ENCODE results near the gene DCLK1. TPM values are rescaled to one million over a fixed set of nuclear protein-coding genes. Genes with fewer than 3 reads are reported as not detected.

The DCLK1 gene
- total RNA-seq, 1 donor from 2014 or later = 7.9 TPM

GRCh38 chr13:35957996-35958395 lies 173.2 kb downstream of the DCLK1 start:
- Mint-ChIP-seq H3K9me3 (ENCODE audit: low read depth) (no peaks in the 10 kb centered on the region), H3K4me1 (ENCODE audit: low read depth) (peaks cover 30% of the 10 kb centered on the region), H3K27me3 (ENCODE audit: low read depth) (no peaks in the 10 kb centered on the region), H3K27ac (ENCODE audit: unreplicated experiment) (no peak overlapping the region), H3K4me3 (ENCODE audit: unreplicated experiment) (no peak overlapping the region), H3K36me3 (ENCODE audit: low read depth) (no peaks in the 10 kb centered on the region)
- no peak for DNase-seq (ENCODE audit: low spot score)
- TF ChIP-seq CTCF (IDR thresholded peaks at IDR 0.05) = no peak

- no peak overlapping the region for H3K27ac Mint-ChIP-seq (ENCODE audit: unreplicated experiment)
- H3K4me3 Mint-ChIP-seq (ENCODE audit: unreplicated experiment) = no peak overlapping the region
- no peak for DNase-seq (ENCODE audit: low spot score)
Observed at GRCh38 chr13:35957241-35957731, 173.9 kb downstream of the DCLK1 start.

GRCh38 chr13:35956074-35956473 lies 175.1 kb downstream of the DCLK1 start:
- Mint-ChIP-seq H3K4me3 (ENCODE audit: unreplicated experiment) (no peak overlapping the region), H3K36me3 (ENCODE audit: low read depth) (no peaks in the 10 kb centered on the region), H3K27me3 (ENCODE audit: low read depth) (no peaks in the 10 kb centered on the region), H3K27ac (ENCODE audit: unreplicated experiment) (no peak overlapping the region), H3K9me3 (ENCODE audit: low read depth) (no peaks in the 10 kb centered on the region), H3K4me1 (ENCODE audit: low read depth) (peaks cover 22% of the 10 kb centered on the region)
- no peak for DNase-seq (ENCODE audit: low spot score)
- no peak for TF ChIP-seq CTCF (IDR thresholded peaks at IDR 0.05)

More at GRCh38 chr13:35957241-35957731, 173.9 kb downstream of the DCLK1 start:
- H3K27me3 Mint-ChIP-seq (ENCODE audit: low read depth) = no peaks in the 10 kb centered on the region
- peaks cover 30% of the 10 kb centered on the region for H3K4me1 Mint-ChIP-seq (ENCODE audit: low read depth)
- H3K36me3 Mint-ChIP-seq (ENCODE audit: low read depth) = no peaks in the 10 kb centered on the region
- no peak for TF ChIP-seq CTCF (IDR thresholded peaks at IDR 0.05)
- H3K9me3 Mint-ChIP-seq (ENCODE audit: low read depth) = no peaks in the 10 kb centered on the region

GRCh38 chr13:35954207-35954560 lies 177.0 kb downstream of the DCLK1 start:
- Mint-ChIP-seq H3K9me3 (ENCODE audit: low read depth) (no peaks in the 10 kb centered on the region), H3K27ac (ENCODE audit: unreplicated experiment) (no peak overlapping the region), H3K4me3 (ENCODE audit: unreplicated experiment) (no peak overlapping the region), H3K36me3 (ENCODE audit: low read depth) (no peaks in the 10 kb centered on the region), H3K4me1 (ENCODE audit: low read depth) (peaks cover 8% of the 10 kb centered on the region), H3K27me3 (ENCODE audit: low read depth) (no peaks in the 10 kb centered on the region)
- TF ChIP-seq CTCF (IDR thresholded peaks at IDR 0.05) = no peak
- no peak for DNase-seq (ENCODE audit: low spot score)

GRCh38 chr13:35953537-35954206 lies 177.5 kb downstream of the DCLK1 start:
- no peaks in the 10 kb centered on the region for H3K9me3 Mint-ChIP-seq (ENCODE audit: low read depth)
- peak overlapping the region; percentile 70 for H3K27ac Mint-ChIP-seq (ENCODE audit: unreplicated experiment)
- H3K4me3 Mint-ChIP-seq (ENCODE audit: unreplicated experiment) = peak overlapping the region; percentile 59
- H3K4me1 Mint-ChIP-seq (ENCODE audit: low read depth) = peaks cover 7% of the 10 kb centered on the region
- H3K27me3 Mint-ChIP-seq (ENCODE audit: low read depth) = no peaks in the 10 kb centered on the region
- no peaks in the 10 kb centered on the region for H3K36me3 Mint-ChIP-seq (ENCODE audit: low read depth)
- peak; percentile 95 for TF ChIP-seq CTCF (IDR thresholded peaks at IDR 0.05)
- DNase-seq (ENCODE audit: low spot score) = no peak
